HepG2 (cell line): ENCODE data around the gene NLGN3. TPM values are rescaled to one million over a fixed set of nuclear protein-coding genes. Genes with fewer than 3 reads are reported as not detected.

ENCODE experiments used
- GATA4 ChIP-seq: sonication (generic); IDR thresholded peaks from 2 replicates; pipeline ENCODE4 v1.6.1; 2016; ENCODE audit warnings: antibody characterized with exemption, low read depth, borderline replicate concordance
- HNRNPH1 ChIP-seq: fragments of 200-400 bp; formaldehyde crosslinking; optimal IDR thresholded peaks from 2 replicates; pipeline ENCODE3; 2017; ENCODE audit warnings: mild to moderate bottlenecking, low read depth, low read length
- KDM2A ChIP-seq: sonication (generic); formaldehyde crosslinking; IDR thresholded peaks from 2 replicates; pipeline ENCODE4 v1.4.0; 2020; ENCODE audit warnings: low read depth, missing genetic modification reagents, borderline replicate concordance
- PITX1 ChIP-seq: sonication (generic); formaldehyde crosslinking; IDR thresholded peaks from 2 replicates; pipeline ENCODE4 v1.5.1; 2020; ENCODE audit warnings: mild to moderate bottlenecking, missing genetic modification reagents
- REPIN1 ChIP-seq: sonication (generic); formaldehyde crosslinking; IDR thresholded peaks from 2 replicates; pipeline ENCODE4 v1.8.0; 2022; ENCODE audit warnings: missing genetic modification reagents, low read depth, mild to moderate bottlenecking, borderline replicate concordance
- TFE3 ChIP-seq: IDR thresholded peaks from 2 replicates; pipeline ENCODE4 v1.6.1; 2016
- ZMAT3 ChIP-seq: sonication (generic); formaldehyde crosslinking; conservative IDR thresholded peaks from 2 replicates; pipeline ENCODE4 v1.7.0; 2021; ENCODE audit warnings: missing genetic modification reagents
- ZNF276 ChIP-seq: sonication (generic); formaldehyde crosslinking; IDR thresholded peaks from 2 replicates; pipeline ENCODE4 v1.4.0; 2020; ENCODE audit warnings: mild to moderate bottlenecking, low read depth, missing genetic modification reagents
- polyA plus RNA-seq, 8 experiments: library from polyadenylated mRNA; depleted of rRNA in 3 of 8; stranded (reverse) in 7 of 8; unstranded in 1 of 8; fragments of >200 nt; fragmentation: Illumina TruSeq in 4 of 8; extraction: Trizol in 4 of 8; gene quantifications; 2 replicates each; pipeline versions ENCODE4 v1.2.1 to v1.2.3, GENCODE V29; 2011 to 2016; ENCODE audit warnings: low read depth in 4 of 8, missing spikeins in 1 of 8, mixed read lengths in 1 of 8; ENCODE audit not compliant: insufficient read depth in 1 of 8
- total RNA-seq, 5 experiments: library from RNA; depleted of rRNA; stranded (reverse); fragments of >200 nt; fragmentation: Illumina TruSeq; extraction: Trizol; gene quantifications; 2 replicates each; pipeline ENCODE4 v1.2.3, GENCODE V29; 2016; ENCODE audit warnings: low read depth in 1 of 5
- TF ChIP-seq, protein P1 (sequence below): sonication (generic); formaldehyde crosslinking; IDR thresholded peaks from 2 replicates; pipeline ENCODE4 v1.4.0; 2020; ENCODE audit warnings: missing genetic modification reagents
- TF ChIP-seq, protein P2 (sequence below): sonication (generic); formaldehyde crosslinking; IDR thresholded peaks from 2 replicates; pipeline ENCODE4 v1.5.1; 2020; ENCODE audit warnings: mild to moderate bottlenecking, missing genetic modification reagents, moderate library complexity
- TF ChIP-seq, protein P3 (sequence below): IDR thresholded peaks from 2 replicates; pipeline ENCODE4 v1.4.0; 2020; ENCODE audit warnings: mild to moderate bottlenecking, missing genetic modification reagents
- TF ChIP-seq, protein P4 (sequence below): sonication (generic); formaldehyde crosslinking; IDR thresholded peaks from 2 replicates; pipeline ENCODE4 v1.4.0; 2020; ENCODE audit warnings: missing genetic modification reagents

The NLGN3 gene
- total and polyA plus RNA-seq, 2 of the 13 experiments (the other 11 are each of a cell fraction or from before 2014, with no cell fraction given) = 0.04 to 0.16 TPM

DNA sequence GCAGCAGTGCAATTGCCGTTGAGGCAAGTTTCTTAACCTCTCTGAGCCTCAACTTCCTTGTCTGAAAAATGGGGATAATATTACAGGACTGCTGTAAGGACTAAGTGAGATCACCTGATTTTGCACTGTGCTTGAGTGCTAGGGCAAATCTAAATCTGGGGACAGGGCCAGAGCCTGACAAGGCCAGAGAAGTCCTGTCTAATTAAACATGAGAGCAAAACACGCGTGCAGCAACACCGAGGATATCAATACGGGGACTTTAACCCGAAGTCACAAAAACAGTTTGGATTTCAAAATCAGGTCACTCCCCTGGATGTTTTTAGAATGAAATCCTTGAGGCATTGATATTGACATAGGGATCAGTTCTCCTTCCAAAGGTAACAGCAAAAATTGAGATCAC is 72.7 kb downstream of the NLGN3 start (continued):
- peak; percentile 84 for TF ChIP-seq PITX1 (CRISPR knock-in tag)
- TF ChIP-seq, protein P1, sequence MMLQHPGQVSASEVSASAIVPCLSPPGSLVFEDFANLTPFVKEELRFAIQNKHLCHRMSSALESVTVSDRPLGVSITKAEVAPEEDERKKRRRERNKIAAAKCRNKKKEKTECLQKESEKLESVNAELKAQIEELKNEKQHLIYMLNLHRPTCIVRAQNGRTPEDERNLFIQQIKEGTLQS = no peak
- TF ChIP-seq, protein P2, sequence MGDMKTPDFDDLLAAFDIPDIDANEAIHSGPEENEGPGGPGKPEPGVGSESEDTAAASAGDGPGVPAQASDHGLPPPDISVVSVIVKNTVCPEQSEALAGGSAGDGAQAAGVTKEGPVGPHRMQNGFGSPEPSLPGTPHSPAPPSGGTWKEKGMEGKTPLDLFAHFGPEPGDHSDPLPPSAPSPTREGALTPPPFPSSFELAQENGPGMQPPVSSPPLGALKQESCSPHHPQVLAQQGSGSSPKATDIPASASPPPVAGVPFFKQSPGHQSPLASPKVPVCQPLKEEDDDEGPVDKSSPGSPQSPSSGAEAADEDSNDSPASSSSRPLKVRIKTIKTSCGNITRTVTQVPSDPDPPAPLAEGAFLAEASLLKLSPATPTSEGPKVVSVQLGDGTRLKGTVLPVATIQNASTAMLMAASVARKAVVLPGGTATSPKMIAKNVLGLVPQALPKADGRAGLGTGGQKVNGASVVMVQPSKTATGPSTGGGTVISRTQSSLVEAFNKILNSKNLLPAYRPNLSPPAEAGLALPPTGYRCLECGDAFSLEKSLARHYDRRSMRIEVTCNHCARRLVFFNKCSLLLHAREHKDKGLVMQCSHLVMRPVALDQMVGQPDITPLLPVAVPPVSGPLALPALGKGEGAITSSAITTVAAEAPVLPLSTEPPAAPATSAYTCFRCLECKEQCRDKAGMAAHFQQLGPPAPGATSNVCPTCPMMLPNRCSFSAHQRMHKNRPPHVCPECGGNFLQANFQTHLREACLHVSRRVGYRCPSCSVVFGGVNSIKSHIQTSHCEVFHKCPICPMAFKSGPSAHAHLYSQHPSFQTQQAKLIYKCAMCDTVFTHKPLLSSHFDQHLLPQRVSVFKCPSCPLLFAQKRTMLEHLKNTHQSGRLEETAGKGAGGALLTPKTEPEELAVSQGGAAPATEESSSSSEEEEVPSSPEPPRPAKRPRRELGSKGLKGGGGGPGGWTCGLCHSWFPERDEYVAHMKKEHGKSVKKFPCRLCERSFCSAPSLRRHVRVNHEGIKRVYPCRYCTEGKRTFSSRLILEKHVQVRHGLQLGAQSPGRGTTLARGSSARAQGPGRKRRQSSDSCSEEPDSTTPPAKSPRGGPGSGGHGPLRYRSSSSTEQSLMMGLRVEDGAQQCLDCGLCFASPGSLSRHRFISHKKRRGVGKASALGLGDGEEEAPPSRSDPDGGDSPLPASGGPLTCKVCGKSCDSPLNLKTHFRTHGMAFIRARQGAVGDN (CRISPR knock-in tag) = no peak
- TF ChIP-seq, protein P3, sequence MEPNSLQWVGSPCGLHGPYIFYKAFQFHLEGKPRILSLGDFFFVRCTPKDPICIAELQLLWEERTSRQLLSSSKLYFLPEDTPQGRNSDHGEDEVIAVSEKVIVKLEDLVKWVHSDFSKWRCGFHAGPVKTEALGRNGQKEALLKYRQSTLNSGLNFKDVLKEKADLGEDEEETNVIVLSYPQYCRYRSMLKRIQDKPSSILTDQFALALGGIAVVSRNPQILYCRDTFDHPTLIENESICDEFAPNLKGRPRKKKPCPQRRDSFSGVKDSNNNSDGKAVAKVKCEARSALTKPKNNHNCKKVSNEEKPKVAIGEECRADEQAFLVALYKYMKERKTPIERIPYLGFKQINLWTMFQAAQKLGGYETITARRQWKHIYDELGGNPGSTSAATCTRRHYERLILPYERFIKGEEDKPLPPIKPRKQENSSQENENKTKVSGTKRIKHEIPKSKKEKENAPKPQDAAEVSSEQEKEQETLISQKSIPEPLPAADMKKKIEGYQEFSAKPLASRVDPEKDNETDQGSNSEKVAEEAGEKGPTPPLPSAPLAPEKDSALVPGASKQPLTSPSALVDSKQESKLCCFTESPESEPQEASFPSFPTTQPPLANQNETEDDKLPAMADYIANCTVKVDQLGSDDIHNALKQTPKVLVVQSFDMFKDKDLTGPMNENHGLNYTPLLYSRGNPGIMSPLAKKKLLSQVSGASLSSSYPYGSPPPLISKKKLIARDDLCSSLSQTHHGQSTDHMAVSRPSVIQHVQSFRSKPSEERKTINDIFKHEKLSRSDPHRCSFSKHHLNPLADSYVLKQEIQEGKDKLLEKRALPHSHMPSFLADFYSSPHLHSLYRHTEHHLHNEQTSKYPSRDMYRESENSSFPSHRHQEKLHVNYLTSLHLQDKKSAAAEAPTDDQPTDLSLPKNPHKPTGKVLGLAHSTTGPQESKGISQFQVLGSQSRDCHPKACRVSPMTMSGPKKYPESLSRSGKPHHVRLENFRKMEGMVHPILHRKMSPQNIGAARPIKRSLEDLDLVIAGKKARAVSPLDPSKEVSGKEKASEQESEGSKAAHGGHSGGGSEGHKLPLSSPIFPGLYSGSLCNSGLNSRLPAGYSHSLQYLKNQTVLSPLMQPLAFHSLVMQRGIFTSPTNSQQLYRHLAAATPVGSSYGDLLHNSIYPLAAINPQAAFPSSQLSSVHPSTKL = 0 out of 2 replicates have a peak, but pooled peaks have one; percentile 26
- no peak for TF ChIP-seq ZNF276 (CRISPR knock-in tag)
- TF ChIP-seq TFE3 (CRISPR knock-in tag) = no peak
- TF ChIP-seq REPIN1 (CRISPR knock-in tag) = no peak
- TF ChIP-seq, protein P4, sequence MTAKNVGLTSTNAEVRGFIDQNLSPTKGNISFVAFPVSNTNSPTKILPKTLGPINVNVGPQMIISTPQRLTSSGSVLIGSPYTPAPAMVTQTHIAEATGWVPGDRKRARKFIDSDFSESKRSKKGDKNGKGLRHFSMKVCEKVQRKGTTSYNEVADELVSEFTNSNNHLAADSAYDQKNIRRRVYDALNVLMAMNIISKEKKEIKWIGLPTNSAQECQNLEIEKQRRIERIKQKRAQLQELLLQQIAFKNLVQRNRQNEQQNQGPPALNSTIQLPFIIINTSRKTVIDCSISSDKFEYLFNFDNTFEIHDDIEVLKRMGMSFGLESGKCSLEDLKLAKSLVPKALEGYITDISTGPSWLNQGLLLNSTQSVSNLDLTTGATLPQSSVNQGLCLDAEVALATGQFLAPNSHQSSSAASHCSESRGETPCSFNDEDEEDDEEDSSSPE (CRISPR knock-in tag) = no peak
- TF ChIP-seq ZMAT3 (CRISPR knock-in tag) = no peak
- no peak for TF ChIP-seq HNRNPH1
- TF ChIP-seq GATA4 = no peak
- TF ChIP-seq KDM2A (CRISPR knock-in tag) = no peak
